Measurements from ENCODE around the gene HAGHL. TPM values are rescaled to one million over a fixed set of nuclear protein-coding genes. Genes with fewer than 3 reads are reported as not detected.

HAGHL gene
- total and polyA plus RNA-seq, 2 donors (not counting 3 experiments of a cell fraction or from before 2014, with no cell fraction given), result 6.3 to 6.8 TPM

GRCh38 chr16:770411-770810 lies 43.5 kb downstream of the HAGHL start:
- intact Hi-C loops (cut with micrococcal nuclease) (no loop called here), dilution Hi-C loops (cut with MboI; ENCODE audit: extremely low pct_ligation_motif_present, low sequenced_read_pairs) (no loop called here)
- Histone ChIP-seq H3K9ac (replicated peaks; ENCODE audit: extremely low read depth, insufficient read depth, low read length) (no peak overlapping the region), H3K4me1 (ENCODE audit: control insufficient read depth, extremely low read depth, insufficient read depth, low read length) (no peaks in the 10 kb centered on the region), H3K9me3 (replicated peaks; ENCODE audit: control insufficient read depth, insufficient read depth, low read length) (no peaks in the 10 kb centered on the region), H3K4me3 (replicated peaks in 1 of 3; ENCODE audit: insufficient read depth in 1 of 3, low read depth in 1 of 3, low read length in 3 of 3) (no peak overlapping the region), H3K36me3 (ENCODE audit: control insufficient read depth in 2 of 2, extremely low read depth in 1 of 2, insufficient read depth in 2 of 2, low read length in 2 of 2) (no peaks in the 10 kb centered on the region), H2AFZ (ENCODE audit: low read depth, low read length) (no peak overlapping the region), H3K9me1 (replicated peaks; ENCODE audit: control insufficient read depth, extremely low read depth, insufficient read depth, low read length) (no peaks in the 10 kb centered on the region), H3K27me3 (ENCODE audit: control insufficient read depth in 2 of 2, insufficient read depth in 2 of 2, low read length in 2 of 2) (no peaks in the 10 kb centered on the region), H3K4me2 (ENCODE audit: insufficient read depth, low read length) (no peak overlapping the region), H3K79me2 (ENCODE audit: control insufficient read depth, insufficient read depth, low read length) (no peaks in the 10 kb centered on the region), H3K27ac (ENCODE audit: insufficient read depth, low read depth, low read length) (no peak overlapping the region), H4K20me1 (replicated peaks; ENCODE audit: control insufficient read depth, extremely low read depth, insufficient read depth, low read length) (no peaks in the 10 kb centered on the region)
- FAIRE-seq (no peak), DNase-seq (ENCODE audit: low read depth, low spot score) (no peak)
- ChIA-PET CTCF (interaction anchor here (1.6 kb wide), 1 partner anchor 58 kb away, joined by 6 read pairs; no protein-coding TSS in a partner anchor), POLR2A (no interaction called here)
- no TSS peak for BruUV-seq (replicated peaks)
- TF ChIP-seq GATA2 (IDR thresholded peaks at IDR 0.05; ENCODE audit: insufficient read depth, insufficient read length, low read depth, low read length) (no peak), POLR2A (IDR thresholded peaks at IDR 0.05; ENCODE audit: low read depth, low read length) (no peak), MYC (IDR thresholded peaks at IDR 0.05; ENCODE audit: low read depth, low read length) (no peak), POLR2AphosphoS5 (IDR thresholded peaks at IDR 0.05; ENCODE audit: insufficient read depth, low read depth, low read length) (no peak), FOS (IDR thresholded peaks at IDR 0.05; ENCODE audit: borderline replicate concordance, insufficient read depth, low read length) (no peak), EZH2 (IDR thresholded peaks at IDR 0.05; ENCODE audit: borderline replicate concordance, low read depth, low read length, severe bottlenecking) (no peak)
- TF ChIP-seq, protein P1, sequence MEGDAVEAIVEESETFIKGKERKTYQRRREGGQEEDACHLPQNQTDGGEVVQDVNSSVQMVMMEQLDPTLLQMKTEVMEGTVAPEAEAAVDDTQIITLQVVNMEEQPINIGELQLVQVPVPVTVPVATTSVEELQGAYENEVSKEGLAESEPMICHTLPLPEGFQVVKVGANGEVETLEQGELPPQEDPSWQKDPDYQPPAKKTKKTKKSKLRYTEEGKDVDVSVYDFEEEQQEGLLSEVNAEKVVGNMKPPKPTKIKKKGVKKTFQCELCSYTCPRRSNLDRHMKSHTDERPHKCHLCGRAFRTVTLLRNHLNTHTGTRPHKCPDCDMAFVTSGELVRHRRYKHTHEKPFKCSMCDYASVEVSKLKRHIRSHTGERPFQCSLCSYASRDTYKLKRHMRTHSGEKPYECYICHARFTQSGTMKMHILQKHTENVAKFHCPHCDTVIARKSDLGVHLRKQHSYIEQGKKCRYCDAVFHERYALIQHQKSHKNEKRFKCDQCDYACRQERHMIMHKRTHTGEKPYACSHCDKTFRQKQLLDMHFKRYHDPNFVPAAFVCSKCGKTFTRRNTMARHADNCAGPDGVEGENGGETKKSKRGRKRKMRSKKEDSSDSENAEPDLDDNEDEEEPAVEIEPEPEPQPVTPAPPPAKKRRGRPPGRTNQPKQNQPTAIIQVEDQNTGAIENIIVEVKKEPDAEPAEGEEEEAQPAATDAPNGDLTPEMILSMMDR (IDR thresholded peaks at IDR 0.05; ENCODE audit: extremely low read depth in 1 of 2, insufficient read depth in 1 of 2, low read depth in 1 of 2, low read length in 2 of 2), result no peak
- TF ChIP-seq, protein P2, sequence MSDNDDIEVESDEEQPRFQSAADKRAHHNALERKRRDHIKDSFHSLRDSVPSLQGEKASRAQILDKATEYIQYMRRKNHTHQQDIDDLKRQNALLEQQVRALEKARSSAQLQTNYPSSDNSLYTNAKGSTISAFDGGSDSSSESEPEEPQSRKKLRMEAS (IDR thresholded peaks at IDR 0.05; ENCODE audit: insufficient read depth, insufficient read length), result no peak
